K562 (cell line): ENCODE data around the gene RSPH6A. TPM values are rescaled to one million over a fixed set of nuclear protein-coding genes. Genes with fewer than 3 reads are reported as not detected.

Experiments
- ASH1L ChIP-seq: fragments of 450-650 bp; IDR thresholded peaks from 2 replicates; pipeline ENCODE4 v1.6.1; 2018; ENCODE audit warnings: borderline replicate concordance, mild to moderate bottlenecking, low read depth; ENCODE audit not compliant: partially characterized antibody
- CBX5 ChIP-seq: IDR thresholded peaks from 2 replicates; pipeline ENCODE4 v1.6.1; 2014; ENCODE audit warnings: low read depth, borderline replicate concordance
- CREM ChIP-seq: IDR thresholded peaks from 2 replicates; pipeline ENCODE4 v1.6.1; 2014; ENCODE audit warnings: antibody characterized with exemption, low read depth
- FOXA1 ChIP-seq: fragments of 450-650 bp; IDR thresholded peaks from 2 replicates; pipeline ENCODE4 v1.6.1; 2016; ENCODE audit warnings: mild to moderate bottlenecking, borderline replicate concordance
- FOXK1 ChIP-seq: sonication (generic); formaldehyde crosslinking; IDR thresholded peaks from 2 replicates; pipeline ENCODE4 v1.8.0; 2022; ENCODE audit warnings: missing genetic modification reagents, mild to moderate bottlenecking, borderline replicate concordance
- GABPA ChIP-seq: fragments of 200-800 bp; sonication (Bioruptor generic); conservative IDR thresholded peaks from 2 replicates; pipeline ENCODE4 v1.6.1; 2016; ENCODE audit warnings: low read depth, missing genetic modification characterization, missing compliant biosample characterization
- MED1 ChIP-seq: sonication (generic); formaldehyde crosslinking; IDR thresholded peaks from 2 replicates; pipeline ENCODE4 v1.8.1; 2023; ENCODE audit warnings: missing genetic modification reagents, borderline replicate concordance
- RBBP5 ChIP-seq: fragments of 200-600 bp; sonication (generic); IDR thresholded peaks from 2 replicates; pipeline ENCODE4 v1.6.1; 2012; ENCODE audit warnings: borderline replicate concordance, mild to moderate bottlenecking, low read length, control low read depth, inconsistent platforms; ENCODE audit not compliant: insufficient read depth, poor library complexity, severe bottlenecking
- TEAD4 ChIP-seq, 2 experiments: sonication (generic) in 1 of 2; formaldehyde crosslinking in 1 of 2; IDR thresholded peaks; 2 replicates each; pipeline versions ENCODE4 v1.6.1 to v1.8.0; 2012 to 2022; ENCODE audit warnings: borderline replicate concordance in 1 of 2, inconsistent platforms in 1 of 2, low read length in 1 of 2, mild to moderate bottlenecking in 1 of 2, missing genetic modification reagents in 1 of 2
- ZNF133 ChIP-seq: fragments of 250-450 bp; sonication (Bioruptor Pico); IDR thresholded peaks from 2 replicates; pipeline ENCODE4 v1.4.0; 2020; ENCODE audit warnings: mild to moderate bottlenecking
- ZNF197 ChIP-seq: fragments of 200-800 bp; sonication (Bioruptor generic); IDR thresholded peaks from 2 replicates; pipeline ENCODE4 v1.6.1; 2016; ENCODE audit warnings: low read depth, missing genetic modification characterization, missing compliant biosample characterization
- ZNF384 ChIP-seq: IDR thresholded peaks from 2 replicates; pipeline ENCODE4 v1.6.1; 2012; ENCODE audit warnings: low read depth, low read length, improper control_type of control experiment
- polyA plus RNA-seq, 8 experiments: library from polyadenylated mRNA; depleted of rRNA in 4 of 8; stranded (reverse) in 5 of 8; unstranded in 3 of 8; fragments of >200 nt; fragmentation: Nextera tagmentation in 2 of 8; fragmentation: Illumina TruSeq in 1 of 8; extraction: Ambion mirVana in 2 of 8; extraction: Trizol in 1 of 8; gene quantifications; 2 replicates each; pipeline versions ENCODE4 v1.2.1 to v1.2.3, GENCODE V29; 2011 to 2014; ENCODE audit warnings: inconsistent platforms in 1 of 8, missing spikeins in 1 of 8
- total RNA-seq, 7 experiments: library from RNA; depleted of rRNA in 6 of 7; stranded (reverse); fragments of >200 nt in 6 of 7; fragmentation: Illumina TruSeq in 2 of 7; extraction: Trizol in 2 of 7; gene quantifications; 2 replicates each; pipeline versions ENCODE4 v1.2.1 to v1.2.3, GENCODE V29; 2011 to 2021; ENCODE audit warnings: low replicate concordance in 1 of 7
- TF ChIP-seq, protein P1 (sequence below): fragments of 450-650 bp; IDR thresholded peaks from 2 replicates; pipeline ENCODE4 v1.6.1; 2018; ENCODE audit not compliant: partially characterized antibody
- TF ChIP-seq, protein P2 (sequence below): fragments of 450-650 bp; formaldehyde crosslinking; IDR thresholded peaks from 2 replicates; pipeline ENCODE4 v1.4.0; 2020; ENCODE audit warnings: mild to moderate bottlenecking, moderate library complexity
- TF ChIP-seq, protein P3 (sequence below): fragments of 450-650 bp; IDR thresholded peaks from 2 replicates; pipeline ENCODE4 v1.6.1; 2017; ENCODE audit warnings: antibody characterized with exemption, mild to moderate bottlenecking
- TF ChIP-seq, protein P4 (sequence below): fragments of 250-450 bp; sonication (Bioruptor Pico); IDR thresholded peaks from 2 replicates; pipeline ENCODE4 v1.9.0; 2021; ENCODE audit warnings: mild to moderate bottlenecking

The RSPH6A gene
- total and polyA plus RNA-seq, 9 of the 15 experiments (the other 6 are each of a cell fraction or from before 2014, with no cell fraction given), result 0.03 to 0.15 (median 0.07) TPM; not detected in 5

DNA sequence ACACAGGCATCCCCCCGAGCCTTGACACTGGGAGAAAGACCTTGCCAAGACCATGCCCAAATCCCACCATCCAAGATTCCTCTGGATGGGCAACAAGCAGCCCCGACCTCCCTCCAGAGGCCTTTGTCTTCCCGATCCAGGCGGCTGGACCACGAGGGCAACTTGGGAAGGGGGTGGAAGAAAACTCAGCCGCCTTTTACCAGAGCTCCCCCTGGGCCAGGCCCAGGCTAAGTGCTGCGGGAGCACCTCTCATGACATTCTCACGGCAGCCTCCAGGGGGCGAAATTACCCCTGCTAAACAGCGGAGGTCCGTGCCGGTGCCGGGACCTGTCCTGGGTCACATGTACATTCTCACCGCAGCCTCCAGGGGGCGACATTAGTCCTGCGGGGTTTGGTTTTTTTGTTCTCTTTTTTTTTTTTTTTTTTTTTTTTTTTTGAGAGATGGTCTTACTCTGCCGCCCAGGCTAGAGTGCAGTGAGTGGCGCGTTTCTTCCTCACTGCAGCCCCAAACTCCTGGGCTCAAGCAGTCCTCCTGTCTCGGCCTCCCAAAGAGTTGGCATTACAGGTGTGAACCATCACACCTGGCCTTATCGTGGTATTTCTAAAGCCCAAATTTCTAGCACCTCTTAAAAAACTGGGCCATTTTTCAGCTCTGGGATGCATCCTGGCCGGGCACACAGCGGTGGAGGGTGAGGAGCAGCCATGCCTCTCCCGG, 2.1 kb upstream of the RSPH6A start (continued):
- TF ChIP-seq, protein P1, sequence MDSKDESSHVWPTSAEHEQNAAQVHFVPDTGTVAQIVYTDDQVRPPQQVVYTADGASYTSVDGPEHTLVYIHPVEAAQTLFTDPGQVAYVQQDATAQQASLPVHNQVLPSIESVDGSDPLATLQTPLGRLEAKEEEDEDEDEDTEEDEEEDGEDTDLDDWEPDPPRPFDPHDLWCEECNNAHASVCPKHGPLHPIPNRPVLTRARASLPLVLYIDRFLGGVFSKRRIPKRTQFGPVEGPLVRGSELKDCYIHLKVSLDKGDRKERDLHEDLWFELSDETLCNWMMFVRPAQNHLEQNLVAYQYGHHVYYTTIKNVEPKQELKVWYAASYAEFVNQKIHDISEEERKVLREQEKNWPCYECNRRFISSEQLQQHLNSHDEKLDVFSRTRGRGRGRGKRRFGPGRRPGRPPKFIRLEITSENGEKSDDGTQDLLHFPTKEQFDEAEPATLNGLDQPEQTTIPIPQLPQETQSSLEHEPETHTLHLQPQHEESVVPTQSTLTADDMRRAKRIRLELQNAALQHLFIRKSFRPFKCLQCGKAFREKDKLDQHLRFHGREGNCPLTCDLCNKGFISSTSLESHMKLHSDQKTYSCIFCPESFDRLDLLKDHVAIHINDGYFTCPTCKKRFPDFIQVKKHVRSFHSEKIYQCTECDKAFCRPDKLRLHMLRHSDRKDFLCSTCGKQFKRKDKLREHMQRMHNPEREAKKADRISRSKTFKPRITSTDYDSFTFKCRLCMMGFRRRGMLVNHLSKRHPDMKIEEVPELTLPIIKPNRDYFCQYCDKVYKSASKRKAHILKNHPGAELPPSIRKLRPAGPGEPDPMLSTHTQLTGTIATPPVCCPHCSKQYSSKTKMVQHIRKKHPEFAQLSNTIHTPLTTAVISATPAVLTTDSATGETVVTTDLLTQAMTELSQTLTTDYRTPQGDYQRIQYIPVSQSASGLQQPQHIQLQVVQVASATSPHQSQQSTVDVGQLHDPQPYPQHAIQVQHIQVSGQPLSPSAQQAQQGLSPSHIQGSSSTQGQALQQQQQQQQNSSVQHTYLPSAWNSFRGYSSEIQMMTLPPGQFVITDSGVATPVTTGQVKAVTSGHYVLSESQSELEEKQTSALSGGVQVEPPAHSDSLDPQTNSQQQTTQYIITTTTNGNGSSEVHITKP, result peak; percentile 87
- TF ChIP-seq CREM, result peak; percentile 75
- TF ChIP-seq FOXK1 (CRISPR knock-in tag), result no peak
- no peak for TF ChIP-seq FOXA1
- 0 out of 2 replicates have a peak, but pooled peaks have one; percentile 9 for TF ChIP-seq GABPA
- TF ChIP-seq ZNF384, result peak; percentile 100
- no peak for TF ChIP-seq MED1 (CRISPR knock-in tag)
- TF ChIP-seq ASH1L, result no peak
- no peak for TF ChIP-seq RBBP5
- TF ChIP-seq ZNF133 (CRISPR knock-in tag), result no peak
- TF ChIP-seq, protein P2, sequence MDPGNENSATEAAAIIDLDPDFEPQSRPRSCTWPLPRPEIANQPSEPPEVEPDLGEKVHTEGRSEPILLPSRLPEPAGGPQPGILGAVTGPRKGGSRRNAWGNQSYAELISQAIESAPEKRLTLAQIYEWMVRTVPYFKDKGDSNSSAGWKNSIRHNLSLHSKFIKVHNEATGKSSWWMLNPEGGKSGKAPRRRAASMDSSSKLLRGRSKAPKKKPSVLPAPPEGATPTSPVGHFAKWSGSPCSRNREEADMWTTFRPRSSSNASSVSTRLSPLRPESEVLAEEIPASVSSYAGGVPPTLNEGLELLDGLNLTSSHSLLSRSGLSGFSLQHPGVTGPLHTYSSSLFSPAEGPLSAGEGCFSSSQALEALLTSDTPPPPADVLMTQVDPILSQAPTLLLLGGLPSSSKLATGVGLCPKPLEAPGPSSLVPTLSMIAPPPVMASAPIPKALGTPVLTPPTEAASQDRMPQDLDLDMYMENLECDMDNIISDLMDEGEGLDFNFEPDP (CRISPR knock-in tag), result no peak
- TF ChIP-seq ZNF197 (CRISPR knock-in tag), result no peak
- TF ChIP-seq TEAD4 (IDR thresholded peaks at IDR 0.05; ENCODE audit: low read length), result peak; percentile 65
- no peak for TF ChIP-seq TEAD4 (CRISPR knock-in tag; IDR thresholded peaks at IDR 0.05; ENCODE audit: borderline replicate concordance)
- TF ChIP-seq, protein P3, sequence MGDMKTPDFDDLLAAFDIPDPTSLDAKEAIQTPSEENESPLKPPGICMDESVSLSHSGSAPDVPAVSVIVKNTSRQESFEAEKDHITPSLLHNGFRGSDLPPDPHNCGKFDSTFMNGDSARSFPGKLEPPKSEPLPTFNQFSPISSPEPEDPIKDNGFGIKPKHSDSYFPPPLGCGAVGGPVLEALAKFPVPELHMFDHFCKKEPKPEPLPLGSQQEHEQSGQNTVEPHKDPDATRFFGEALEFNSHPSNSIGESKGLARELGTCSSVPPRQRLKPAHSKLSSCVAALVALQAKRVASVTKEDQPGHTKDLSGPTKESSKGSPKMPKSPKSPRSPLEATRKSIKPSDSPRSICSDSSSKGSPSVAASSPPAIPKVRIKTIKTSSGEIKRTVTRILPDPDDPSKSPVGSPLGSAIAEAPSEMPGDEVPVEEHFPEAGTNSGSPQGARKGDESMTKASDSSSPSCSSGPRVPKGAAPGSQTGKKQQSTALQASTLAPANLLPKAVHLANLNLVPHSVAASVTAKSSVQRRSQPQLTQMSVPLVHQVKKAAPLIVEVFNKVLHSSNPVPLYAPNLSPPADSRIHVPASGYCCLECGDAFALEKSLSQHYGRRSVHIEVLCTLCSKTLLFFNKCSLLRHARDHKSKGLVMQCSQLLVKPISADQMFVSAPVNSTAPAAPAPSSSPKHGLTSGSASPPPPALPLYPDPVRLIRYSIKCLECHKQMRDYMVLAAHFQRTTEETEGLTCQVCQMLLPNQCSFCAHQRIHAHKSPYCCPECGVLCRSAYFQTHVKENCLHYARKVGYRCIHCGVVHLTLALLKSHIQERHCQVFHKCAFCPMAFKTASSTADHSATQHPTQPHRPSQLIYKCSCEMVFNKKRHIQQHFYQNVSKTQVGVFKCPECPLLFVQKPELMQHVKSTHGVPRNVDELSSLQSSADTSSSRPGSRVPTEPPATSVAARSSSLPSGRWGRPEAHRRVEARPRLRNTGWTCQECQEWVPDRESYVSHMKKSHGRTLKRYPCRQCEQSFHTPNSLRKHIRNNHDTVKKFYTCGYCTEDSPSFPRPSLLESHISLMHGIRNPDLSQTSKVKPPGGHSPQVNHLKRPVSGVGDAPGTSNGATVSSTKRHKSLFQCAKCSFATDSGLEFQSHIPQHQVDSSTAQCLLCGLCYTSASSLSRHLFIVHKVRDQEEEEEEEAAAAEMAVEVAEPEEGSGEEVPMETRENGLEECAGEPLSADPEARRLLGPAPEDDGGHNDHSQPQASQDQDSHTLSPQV, result peak; percentile 28; the same call in 1 of the 2 replicates
- no peak for TF ChIP-seq CBX5
- TF ChIP-seq, protein P4, sequence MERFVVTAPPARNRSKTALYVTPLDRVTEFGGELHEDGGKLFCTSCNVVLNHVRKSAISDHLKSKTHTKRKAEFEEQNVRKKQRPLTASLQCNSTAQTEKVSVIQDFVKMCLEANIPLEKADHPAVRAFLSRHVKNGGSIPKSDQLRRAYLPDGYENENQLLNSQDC (CRISPR knock-in tag), result no peak
